Measurements from ENCODE around the gene SENP5. TPM values are rescaled to one million over a fixed set of nuclear protein-coding genes. Genes with fewer than 3 reads are reported as not detected.

The SENP5 gene
- total RNA-seq, 1 experiment from 2014 or later = 27.6 TPM

DNA sequence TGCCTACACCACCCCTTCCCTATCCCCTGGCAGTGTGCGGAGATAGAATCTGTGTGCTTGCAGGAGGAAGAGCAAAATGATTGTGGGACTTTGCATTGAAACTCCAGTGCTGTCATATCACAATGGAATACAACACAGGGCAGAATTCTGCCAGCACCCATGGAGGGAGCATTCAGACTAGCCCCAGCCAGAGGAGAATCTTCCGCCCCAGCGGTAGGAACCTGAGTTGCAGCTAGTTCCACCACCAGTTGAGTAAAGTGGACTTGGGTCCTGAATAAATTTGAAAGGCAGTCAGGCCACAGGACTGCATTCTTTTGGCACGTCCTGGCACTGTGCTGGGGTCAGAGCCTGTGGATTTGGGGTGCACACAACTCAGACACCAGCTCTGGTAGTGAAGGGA is 47.1 kb downstream of the SENP5 start:
- no peak for DNase-seq (ENCODE audit: low read depth, low spot score)
- Histone ChIP-seq H3K4me2 (ENCODE audit: low read length) (no peak overlapping the region), H3K4me1 (ENCODE audit: control insufficient read depth in 1 of 2, insufficient read depth in 2 of 2, low read length in 2 of 2) (no peaks in the 10 kb centered on the region), H3K27ac (ENCODE audit: low read depth, low read length) (no peak overlapping the region), H3K79me2 (ENCODE audit: insufficient read depth, low read length) (no peaks in the 10 kb centered on the region), H2AFZ (ENCODE audit: low read depth, low read length, poor library complexity, severe bottlenecking) (no peak overlapping the region), H3K27me3 (ENCODE audit: insufficient read depth, low read length) (no peaks in the 10 kb centered on the region), H3K9ac (ENCODE audit: low read length) (no peak overlapping the region), H3K36me3 (ENCODE audit: control insufficient read depth in 1 of 2, insufficient read depth in 2 of 2, low read length in 2 of 2) (peaks cover 5 to 10% of the 10 kb centered on the region in 2 experiments; a peak in 1 of 4 replicates), H3K9me2 (ENCODE audit: insufficient read depth) (no peaks in the 10 kb centered on the region), H3K9me3 (ENCODE audit: control insufficient read depth in 1 of 2, insufficient read depth in 1 of 2, low read depth in 1 of 2, low read length in 2 of 2) (no peaks in the 10 kb centered on the region), H3K4me3 (replicated peaks in 1 of 2; ENCODE audit: low read depth in 1 of 2, low read length in 2 of 2) (no peak overlapping the region), H4K20me1 (ENCODE audit: insufficient read depth) (no peaks in the 10 kb centered on the region)
- ChIA-PET POLR2A (no interaction called here), RAD21 (ENCODE audit: low non-redundant PET in 1 of 2, low total read pairs in 2 of 2, uncharacterized antibody in 2 of 2, unreplicated experiment in 2 of 2) (no interaction called here), CTCF (no interaction called here)
- intact Hi-C loops (cut with micrococcal nuclease) = no loop called here
- TF ChIP-seq CEBPB (IDR thresholded peaks at IDR 0.05; ENCODE audit: low read depth) (no peak), ELF1 (IDR thresholded peaks at IDR 0.05; ENCODE audit: borderline replicate concordance, low read depth) (no peak), JUND (IDR thresholded peaks at IDR 0.05) (no peak), EZH2phosphoT487 (IDR thresholded peaks at IDR 0.05; ENCODE audit: borderline replicate concordance) (no peak)
- ATAC-seq = no peak
- no TSS peak for BruUV-seq (replicated peaks)

DNA sequence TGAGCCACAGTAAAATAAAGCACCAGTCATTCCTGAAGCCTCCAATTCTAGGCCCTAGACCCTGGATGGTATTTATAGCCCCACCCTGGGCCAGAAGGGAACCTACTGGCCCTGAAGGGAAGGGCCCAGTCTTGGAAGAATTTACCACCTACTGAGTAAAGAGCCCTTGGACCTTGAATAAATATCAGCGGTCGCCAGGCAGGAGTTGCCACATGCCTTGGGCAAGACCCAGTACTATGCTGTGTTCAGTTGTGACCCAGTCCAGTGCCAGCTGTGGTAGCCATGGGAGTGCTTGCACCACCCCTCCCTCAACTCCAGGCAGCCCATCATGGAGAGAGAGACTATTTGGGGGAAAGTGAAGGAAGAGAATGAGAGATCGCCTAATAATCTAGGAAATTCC is 47.7 kb downstream of the SENP5 start:
- Histone ChIP-seq H2AFZ (ENCODE audit: low read depth, low read length, poor library complexity, severe bottlenecking) (no peak overlapping the region), H3K4me1 (ENCODE audit: control insufficient read depth in 1 of 2, insufficient read depth in 2 of 2, low read length in 2 of 2) (no peaks in the 10 kb centered on the region), H3K36me3 (ENCODE audit: control insufficient read depth in 1 of 2, insufficient read depth in 2 of 2, low read length in 2 of 2) (peaks cover 5 to 10% of the 10 kb centered on the region in 2 experiments; a peak in 1 of 4 replicates), H3K9ac (ENCODE audit: low read length) (no peak overlapping the region), H3K9me3 (ENCODE audit: control insufficient read depth in 1 of 2, insufficient read depth in 1 of 2, low read depth in 1 of 2, low read length in 2 of 2) (no peaks in the 10 kb centered on the region), H3K4me2 (ENCODE audit: low read length) (no peak overlapping the region), H3K9me2 (ENCODE audit: insufficient read depth) (no peaks in the 10 kb centered on the region), H3K27ac (ENCODE audit: low read depth, low read length) (no peak overlapping the region), H3K4me3 (replicated peaks in 1 of 2; ENCODE audit: low read depth in 1 of 2, low read length in 2 of 2) (no peak overlapping the region), H3K79me2 (ENCODE audit: insufficient read depth, low read length) (no peaks in the 10 kb centered on the region), H3K27me3 (ENCODE audit: insufficient read depth, low read length) (no peaks in the 10 kb centered on the region), H4K20me1 (ENCODE audit: insufficient read depth) (no peaks in the 10 kb centered on the region)
- ATAC-seq (no peak), DNase-seq (ENCODE audit: low read depth, low spot score) (no peak)
- ChIA-PET POLR2A (no interaction called here), RAD21 (ENCODE audit: low non-redundant PET in 1 of 2, low total read pairs in 2 of 2, uncharacterized antibody in 2 of 2, unreplicated experiment in 2 of 2) (no interaction called here), CTCF (no interaction called here)
- intact Hi-C loops (cut with micrococcal nuclease) = no loop called here
- TF ChIP-seq EGR1 (IDR thresholded peaks at IDR 0.05; ENCODE audit: low read depth) = no peak
- TF ChIP-seq, protein P1, sequence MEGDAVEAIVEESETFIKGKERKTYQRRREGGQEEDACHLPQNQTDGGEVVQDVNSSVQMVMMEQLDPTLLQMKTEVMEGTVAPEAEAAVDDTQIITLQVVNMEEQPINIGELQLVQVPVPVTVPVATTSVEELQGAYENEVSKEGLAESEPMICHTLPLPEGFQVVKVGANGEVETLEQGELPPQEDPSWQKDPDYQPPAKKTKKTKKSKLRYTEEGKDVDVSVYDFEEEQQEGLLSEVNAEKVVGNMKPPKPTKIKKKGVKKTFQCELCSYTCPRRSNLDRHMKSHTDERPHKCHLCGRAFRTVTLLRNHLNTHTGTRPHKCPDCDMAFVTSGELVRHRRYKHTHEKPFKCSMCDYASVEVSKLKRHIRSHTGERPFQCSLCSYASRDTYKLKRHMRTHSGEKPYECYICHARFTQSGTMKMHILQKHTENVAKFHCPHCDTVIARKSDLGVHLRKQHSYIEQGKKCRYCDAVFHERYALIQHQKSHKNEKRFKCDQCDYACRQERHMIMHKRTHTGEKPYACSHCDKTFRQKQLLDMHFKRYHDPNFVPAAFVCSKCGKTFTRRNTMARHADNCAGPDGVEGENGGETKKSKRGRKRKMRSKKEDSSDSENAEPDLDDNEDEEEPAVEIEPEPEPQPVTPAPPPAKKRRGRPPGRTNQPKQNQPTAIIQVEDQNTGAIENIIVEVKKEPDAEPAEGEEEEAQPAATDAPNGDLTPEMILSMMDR (IDR thresholded peaks at IDR 0.05 in 2 of 3, conservative IDR thresholded peaks at IDR 0.05 in 1 of 3; ENCODE audit: borderline replicate concordance in 1 of 3, insufficient read depth in 1 of 3, low read depth in 2 of 3, low read length in 2 of 3) = no peak
- TF ChIP-seq RAD21 (IDR thresholded peaks at IDR 0.05; ENCODE audit: low read depth) = no peak
- TF ChIP-seq, protein P2, sequence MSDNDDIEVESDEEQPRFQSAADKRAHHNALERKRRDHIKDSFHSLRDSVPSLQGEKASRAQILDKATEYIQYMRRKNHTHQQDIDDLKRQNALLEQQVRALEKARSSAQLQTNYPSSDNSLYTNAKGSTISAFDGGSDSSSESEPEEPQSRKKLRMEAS (IDR thresholded peaks at IDR 0.05) = no peak
- TF ChIP-seq POLR2AphosphoS5 (IDR thresholded peaks at IDR 0.05; ENCODE audit: low read depth, low read length) = no peak
- no peak for TF ChIP-seq EZH2 (IDR thresholded peaks at IDR 0.05)
- TF ChIP-seq, protein P3, sequence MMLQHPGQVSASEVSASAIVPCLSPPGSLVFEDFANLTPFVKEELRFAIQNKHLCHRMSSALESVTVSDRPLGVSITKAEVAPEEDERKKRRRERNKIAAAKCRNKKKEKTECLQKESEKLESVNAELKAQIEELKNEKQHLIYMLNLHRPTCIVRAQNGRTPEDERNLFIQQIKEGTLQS (IDR thresholded peaks at IDR 0.05) = no peak
- no peak for TF ChIP-seq SIN3A (IDR thresholded peaks at IDR 0.05; ENCODE audit: low read depth)
- no peak for TF ChIP-seq FOSL1 (IDR thresholded peaks at IDR 0.05; ENCODE audit: low read depth)
- no peak for TF ChIP-seq ZNF274 (IDR thresholded peaks at IDR 0.05; ENCODE audit: low read depth, low read length)
- TF ChIP-seq ZFX (IDR thresholded peaks at IDR 0.05) = no peak
- no peak for TF ChIP-seq EZH2phosphoT487 (IDR thresholded peaks at IDR 0.05; ENCODE audit: borderline replicate concordance)
- no peak for TF ChIP-seq CEBPB (IDR thresholded peaks at IDR 0.05; ENCODE audit: low read depth)
- no peak for TF ChIP-seq TCF7L2 (IDR thresholded peaks at IDR 0.05; ENCODE audit: borderline replicate concordance, extremely low read depth, insufficient read depth, insufficient read length)
- no peak for TF ChIP-seq YY1 (IDR thresholded peaks at IDR 0.05; ENCODE audit: extremely low read depth, insufficient replicate concordance, low read depth, low read length)
- no peak for TF ChIP-seq JUND (IDR thresholded peaks at IDR 0.05)
- no TSS peak for BruUV-seq (replicated peaks)

All from HCT116 (cell line).